ENCODE measurements around the gene CRADD.

- TF ChIP-seq CTCF (IDR thresholded peaks at IDR 0.05) (no peak), POLR2A (IDR thresholded peaks at IDR 0.05) (no peak)
Measured at GRCh38 chr12:93746572-93747168, 69.5 kb downstream of the CRADD start.
